Astrocyte of the spinal cord (primary cell): ENCODE results near the gene EIF2AK2.

Experiments used
- DNase-seq: peaks from one replicate; pipeline ENCODE4 v3.0.0; 2011; ENCODE audit warnings: low read depth, low spot score
- H3K4me3 ChIP-seq: 2 replicates; pipeline ENCODE4 v1.5.1; 2011; ENCODE audit warnings: low read depth, mild to moderate bottlenecking, low read length, moderate library complexity
- in situ Hi-C: cut with HindIII; loops from 2 replicates; pipeline ENCODE4 v1.10.0; 2017; ENCODE audit warnings: low sequenced_read_pairs
- TF ChIP-seq, protein P1 (sequence below): IDR thresholded peaks from 2 replicates; pipeline ENCODE4 v1.5.1; 2012; ENCODE audit warnings: low read depth, mild to moderate bottlenecking, low read length, inconsistent platforms

Gene EIF2AK2

DNA sequence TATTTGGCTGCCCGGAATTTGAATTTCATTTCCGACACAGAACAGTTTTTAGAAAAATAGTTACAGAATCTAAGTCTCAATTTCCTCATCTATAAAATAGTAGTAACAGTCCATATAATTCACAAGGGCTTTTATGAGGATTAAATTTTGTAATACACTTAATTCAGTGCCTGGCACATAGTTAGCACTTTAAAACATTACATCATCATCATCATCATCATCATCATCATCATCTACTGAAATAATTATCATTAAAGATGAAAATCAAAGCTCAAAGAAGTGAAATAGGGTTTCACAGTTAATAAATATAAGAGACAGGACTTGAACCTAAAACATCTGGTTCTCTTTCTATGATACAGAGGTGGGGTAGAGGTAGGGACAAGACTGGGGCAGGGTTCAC is 85.8 kb downstream of the EIF2AK2 start:
- no peak for DNase-seq
- in situ Hi-C loops: no loop called here
- TF ChIP-seq, protein P1, sequence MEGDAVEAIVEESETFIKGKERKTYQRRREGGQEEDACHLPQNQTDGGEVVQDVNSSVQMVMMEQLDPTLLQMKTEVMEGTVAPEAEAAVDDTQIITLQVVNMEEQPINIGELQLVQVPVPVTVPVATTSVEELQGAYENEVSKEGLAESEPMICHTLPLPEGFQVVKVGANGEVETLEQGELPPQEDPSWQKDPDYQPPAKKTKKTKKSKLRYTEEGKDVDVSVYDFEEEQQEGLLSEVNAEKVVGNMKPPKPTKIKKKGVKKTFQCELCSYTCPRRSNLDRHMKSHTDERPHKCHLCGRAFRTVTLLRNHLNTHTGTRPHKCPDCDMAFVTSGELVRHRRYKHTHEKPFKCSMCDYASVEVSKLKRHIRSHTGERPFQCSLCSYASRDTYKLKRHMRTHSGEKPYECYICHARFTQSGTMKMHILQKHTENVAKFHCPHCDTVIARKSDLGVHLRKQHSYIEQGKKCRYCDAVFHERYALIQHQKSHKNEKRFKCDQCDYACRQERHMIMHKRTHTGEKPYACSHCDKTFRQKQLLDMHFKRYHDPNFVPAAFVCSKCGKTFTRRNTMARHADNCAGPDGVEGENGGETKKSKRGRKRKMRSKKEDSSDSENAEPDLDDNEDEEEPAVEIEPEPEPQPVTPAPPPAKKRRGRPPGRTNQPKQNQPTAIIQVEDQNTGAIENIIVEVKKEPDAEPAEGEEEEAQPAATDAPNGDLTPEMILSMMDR: no peak

DNA sequence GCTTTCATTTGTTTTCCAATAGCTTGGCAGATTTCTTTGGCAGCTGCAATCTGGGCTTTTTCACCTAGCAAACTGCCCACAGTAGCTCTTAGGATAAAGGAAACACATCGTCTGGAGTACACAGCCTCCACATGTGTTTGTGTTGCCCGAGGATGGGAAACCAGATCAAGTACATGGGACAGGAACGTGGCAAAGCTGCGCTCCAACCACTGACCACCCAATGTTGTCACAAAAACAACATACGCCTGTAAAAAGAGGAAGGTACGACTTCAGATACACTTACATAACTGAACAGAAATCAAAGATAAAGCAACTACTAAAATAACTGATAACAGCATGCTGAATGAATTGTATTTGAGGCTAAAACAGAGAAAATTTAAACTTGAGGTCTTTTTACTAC is 88.1 kb downstream of the EIF2AK2 start:
- H3K4me3 ChIP-seq: no peak overlapping the region
- in situ Hi-C loops: no loop called here
- DNase-seq: no peak
- TF ChIP-seq, protein P1: no peak

More for the DNA sequence above, 85.8 kb downstream of the EIF2AK2 start:
- no peak overlapping the region for H3K4me3 ChIP-seq

DNA sequence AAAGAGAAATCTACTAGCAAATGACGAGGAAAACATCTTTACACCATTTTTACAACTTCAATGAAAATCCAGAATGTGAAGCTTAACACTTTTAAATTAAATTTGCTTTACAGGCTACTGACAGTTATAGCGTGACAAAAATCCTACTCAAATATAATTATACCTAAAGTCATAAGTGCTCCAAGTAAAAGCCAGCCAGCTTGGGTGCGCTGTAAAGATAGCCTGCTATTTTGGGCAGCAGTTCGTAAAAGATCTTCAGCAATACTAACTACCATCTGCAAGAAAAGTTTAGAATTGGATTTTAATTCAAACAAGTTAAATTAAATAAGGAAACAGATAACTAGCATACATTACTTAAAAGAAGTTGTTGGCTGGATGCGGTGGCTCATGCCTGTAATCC is 95.0 kb downstream of the EIF2AK2 start:
- no peak for DNase-seq
- TF ChIP-seq, protein P1: no peak
- in situ Hi-C loops: no loop called here
- no peak overlapping the region for H3K4me3 ChIP-seq

GRCh38 chr2:37061013-37061711 is 95.6 kb downstream of the EIF2AK2 start:
- no peak for DNase-seq
- TF ChIP-seq, protein P1: no peak
- in situ Hi-C loops: no loop called here
- H3K4me3 ChIP-seq: no peak overlapping the region

- in situ Hi-C loops: no loop called here
Measured at GRCh38 chr2:37060446-37060845, 96.3 kb downstream of the EIF2AK2 start.

DNA sequence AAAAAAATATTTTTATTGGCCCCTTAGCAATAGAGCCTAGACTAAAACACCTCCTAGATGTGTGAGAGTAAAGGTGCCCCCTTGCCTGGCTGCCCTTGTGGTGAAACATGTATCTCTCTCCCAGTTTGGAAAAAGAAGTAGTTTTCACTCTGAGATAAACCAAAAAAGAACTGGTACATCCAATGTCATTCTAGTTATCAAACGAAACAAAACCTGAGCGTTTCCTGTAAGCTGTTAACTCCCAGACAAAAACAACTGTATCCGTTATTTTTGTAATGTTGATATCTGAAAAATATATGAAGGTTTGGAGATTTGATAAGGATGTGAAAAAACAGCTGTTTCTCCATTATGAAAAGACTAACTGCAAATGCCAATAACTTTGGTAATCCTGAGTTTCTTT is 96.9 kb downstream of the EIF2AK2 start:
- no peak overlapping the region for H3K4me3 ChIP-seq
- no peak for DNase-seq
- in situ Hi-C loops: no loop called here
- TF ChIP-seq, protein P1: no peak

More at GRCh38 chr2:37060446-37060845, 96.3 kb downstream of the EIF2AK2 start:
- H3K4me3 ChIP-seq: no peak overlapping the region
- TF ChIP-seq, protein P1: no peak
- no peak for DNase-seq
